ACHN (cell line): ENCODE measurements around the gene MS4A8.
A peak's percentile ranks its signal among the peaks of the same experiment; 100 is the strongest.
"Not testable (repeated sequence)": the region's sequence is repeated elsewhere in the genome, so short reads cannot be mapped to it uniquely, and the experiment has no call there.

Experiments used
- DNase-seq: peaks from one replicate; pipeline ENCODE4 v3.0.0-alpha.2; 2015
- in situ Hi-C: cut with HindIII; loops from 2 replicates; pipeline ENCODE4 v1.10.0; 2017; ENCODE audit warnings: low sequenced_read_pairs, low pct_ligation_motif_present, low pct_unique_long_range_greater_than_20kb

The MS4A8 gene

GRCh38 chr11:60757231-60757800 is 57.9 kb downstream of the MS4A8 start:
- in situ Hi-C loops: no loop called here
- no peak for DNase-seq

GRCh38 chr11:60758671-60759070 is 59.3 kb downstream of the MS4A8 start:
- in situ Hi-C loops, DNase-seq: not testable (repeated sequence)

- in situ Hi-C loops, DNase-seq: not testable (repeated sequence)
Measured at GRCh38 chr11:60759438-60760225, 60.2 kb downstream of the MS4A8 start.

GRCh38 chr11:60761436-60762190 is 62.2 kb downstream of the MS4A8 start:
- DNase-seq: no peak
- in situ Hi-C loops: no loop called here

- in situ Hi-C loops: no loop called here
- peak; percentile 9 for DNase-seq
Measured at GRCh38 chr11:60762851-60763691, 63.7 kb downstream of the MS4A8 start.

GRCh38 chr11:60763692-60764369 is 64.4 kb downstream of the MS4A8 start:
- in situ Hi-C loops: no loop called here

GRCh38 chr11:60764879-60765278 is 65.5 kb downstream of the MS4A8 start:
- in situ Hi-C loops: no loop called here

More at GRCh38 chr11:60763692-60764369, 64.4 kb downstream of the MS4A8 start:
- no peak for DNase-seq

GRCh38 chr11:60765355-60765754 is 65.9 kb downstream of the MS4A8 start:
- in situ Hi-C loops: no loop called here
- no peak for DNase-seq

More at GRCh38 chr11:60764879-60765278, 65.5 kb downstream of the MS4A8 start:
- DNase-seq: no peak
